Activated T-cell treated with anti-CD3 and anti-CD28 coated beads for 4 hours (primary cell): ENCODE results near the gene NCAN.
"Not testable (repeated sequence)": the region's sequence is repeated elsewhere in the genome, so short reads cannot be mapped to it uniquely, and the experiment has no call there.

Experiments used
- DNase-seq: peaks from one replicate; pipeline ENCODE4 v3.0.0-alpha.2; 2020

The NCAN gene

GRCh38 chr19:19226204-19226603 lies 14.4 kb downstream of the NCAN start:
- DNase-seq, result no peak

DNA sequence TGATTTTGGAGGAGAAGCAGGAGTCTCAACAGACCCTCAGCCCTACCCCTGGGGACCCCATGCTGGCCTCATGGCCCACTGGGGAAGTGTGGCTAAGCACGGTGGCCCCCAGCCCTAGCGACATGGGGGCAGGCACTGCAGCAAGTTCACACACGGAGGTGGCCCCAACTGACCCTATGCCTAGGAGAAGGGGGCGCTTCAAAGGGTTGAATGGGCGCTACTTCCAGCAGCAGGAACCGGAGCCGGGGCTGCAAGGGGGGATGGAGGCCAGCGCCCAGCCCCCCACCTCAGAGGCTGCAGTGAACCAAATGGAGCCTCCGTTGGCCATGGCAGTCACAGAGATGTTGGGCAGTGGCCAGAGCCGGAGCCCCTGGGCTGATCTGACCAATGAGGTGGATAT lies 14.9 kb downstream of the NCAN start:
- no peak for DNase-seq

DNA sequence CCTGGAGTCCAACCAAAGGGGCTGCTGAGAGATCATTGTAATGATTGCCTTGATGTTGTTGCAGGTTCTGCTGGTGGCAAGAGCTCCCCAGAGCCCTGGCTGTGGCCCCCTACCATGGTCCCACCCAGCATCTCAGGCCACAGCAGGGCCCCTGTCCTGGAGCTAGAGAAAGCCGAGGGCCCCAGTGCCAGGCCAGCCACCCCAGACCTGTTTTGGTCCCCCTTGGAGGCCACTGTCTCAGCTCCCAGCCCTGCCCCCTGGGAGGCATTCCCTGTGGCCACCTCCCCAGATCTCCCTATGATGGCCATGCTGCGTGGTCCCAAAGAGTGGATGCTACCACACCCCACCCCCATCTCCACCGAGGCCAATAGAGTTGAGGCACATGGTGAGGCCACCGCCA lies 15.5 kb downstream of the NCAN start:
- no peak for DNase-seq

DNA sequence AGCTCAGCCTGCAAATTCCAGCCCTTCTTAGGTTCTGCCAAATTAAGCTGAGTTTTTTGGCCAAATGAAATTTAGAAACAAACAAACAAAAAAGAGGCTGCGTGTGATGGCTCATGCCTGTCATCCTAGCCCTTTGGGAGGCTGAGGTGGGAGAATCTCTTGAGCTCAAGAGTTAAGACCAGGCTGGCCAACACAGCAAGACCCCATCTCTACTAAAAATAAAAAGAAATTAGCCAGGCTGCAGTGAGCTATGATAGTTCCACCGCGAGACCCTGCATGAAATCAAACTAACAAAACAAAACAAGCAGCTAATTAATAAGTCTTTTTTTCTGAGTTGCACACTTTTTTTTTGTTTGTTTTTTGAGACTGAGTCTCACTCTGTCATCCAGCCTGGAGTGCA lies 17.9 kb downstream of the NCAN start:
- no peak for DNase-seq

- no peak for DNase-seq
These were observed 19.2 kb downstream of the NCAN start for GRCh38 chr19:19230999-19231398.

GRCh38 chr19:19232261-19232721 lies 20.5 kb downstream of the NCAN start:
- DNase-seq, result no peak

DNA sequence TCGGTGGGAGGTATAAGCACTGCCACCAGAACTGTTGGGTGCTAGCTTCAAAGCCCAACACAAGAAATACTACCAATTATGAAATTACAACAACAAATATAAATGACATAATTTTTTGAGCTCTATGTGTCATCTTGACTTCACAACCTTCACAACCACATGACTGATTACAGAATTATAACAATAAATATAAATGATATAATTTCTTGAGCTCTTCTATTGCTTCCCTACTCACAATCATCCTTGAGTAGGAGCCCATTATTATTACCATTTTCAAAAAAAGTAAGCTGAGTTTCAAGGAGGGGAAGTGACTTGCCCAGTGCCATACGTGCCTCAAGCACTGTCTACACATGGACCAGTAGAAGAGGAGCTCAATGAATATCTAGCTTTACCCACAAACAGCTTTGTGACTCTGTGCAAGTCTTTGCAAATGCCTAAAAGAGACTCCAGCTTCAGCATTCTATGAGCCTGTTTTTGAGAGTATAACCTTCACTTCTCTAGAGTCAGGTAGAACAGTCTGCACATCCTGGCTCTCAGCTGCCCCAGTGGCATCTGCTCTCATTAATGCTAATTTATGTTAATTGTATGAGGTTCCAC lies 22.6 kb downstream of the NCAN start:
- DNase-seq, result no peak

GRCh38 chr19:19236173-19236572 lies 24.4 kb downstream of the NCAN start:
- DNase-seq, result no peak

GRCh38 chr19:19238126-19238894 lies 26.6 kb downstream of the NCAN start:
- no peak for DNase-seq

DNA sequence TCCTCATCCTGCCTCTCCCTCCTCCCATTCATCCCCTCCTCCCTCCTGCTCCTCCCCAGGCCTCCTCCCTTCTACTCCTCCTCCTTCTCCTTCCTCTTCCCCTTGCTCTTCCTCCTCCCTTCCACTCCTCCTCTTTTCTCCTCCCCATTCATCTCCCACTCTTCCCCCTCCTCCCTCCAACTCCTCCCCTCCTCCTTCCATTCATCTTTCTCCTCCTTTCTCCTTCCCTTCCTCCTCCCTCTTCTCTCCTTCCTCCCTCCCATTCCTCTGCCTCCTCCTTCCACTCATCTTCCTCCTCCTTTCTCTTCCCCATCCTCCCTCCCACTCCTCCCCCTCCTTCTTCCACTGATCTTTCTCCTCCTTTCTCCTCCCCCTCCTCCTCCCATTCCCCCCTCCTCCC lies 27.9 kb downstream of the NCAN start:
- no peak for DNase-seq

DNA sequence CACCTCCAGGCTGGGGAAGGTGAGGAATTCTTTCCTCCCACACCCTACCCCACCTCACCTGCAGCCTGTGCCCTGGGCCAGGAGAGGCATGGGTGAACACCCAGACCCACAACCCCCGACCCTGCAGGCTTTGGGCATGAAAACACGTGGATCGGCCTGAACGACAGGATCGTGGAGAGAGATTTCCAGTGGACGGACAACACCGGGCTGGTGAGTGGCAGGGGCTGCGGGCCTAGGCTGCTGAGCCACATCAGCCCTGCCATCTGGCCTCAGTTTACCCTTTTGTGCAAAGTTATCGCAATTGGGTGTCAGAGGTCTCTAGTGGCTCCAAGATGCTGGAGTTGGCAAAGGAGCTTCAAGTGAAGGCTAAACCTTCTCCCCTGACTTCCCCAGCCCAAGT lies 28.7 kb downstream of the NCAN start:
- no peak for DNase-seq

DNA sequence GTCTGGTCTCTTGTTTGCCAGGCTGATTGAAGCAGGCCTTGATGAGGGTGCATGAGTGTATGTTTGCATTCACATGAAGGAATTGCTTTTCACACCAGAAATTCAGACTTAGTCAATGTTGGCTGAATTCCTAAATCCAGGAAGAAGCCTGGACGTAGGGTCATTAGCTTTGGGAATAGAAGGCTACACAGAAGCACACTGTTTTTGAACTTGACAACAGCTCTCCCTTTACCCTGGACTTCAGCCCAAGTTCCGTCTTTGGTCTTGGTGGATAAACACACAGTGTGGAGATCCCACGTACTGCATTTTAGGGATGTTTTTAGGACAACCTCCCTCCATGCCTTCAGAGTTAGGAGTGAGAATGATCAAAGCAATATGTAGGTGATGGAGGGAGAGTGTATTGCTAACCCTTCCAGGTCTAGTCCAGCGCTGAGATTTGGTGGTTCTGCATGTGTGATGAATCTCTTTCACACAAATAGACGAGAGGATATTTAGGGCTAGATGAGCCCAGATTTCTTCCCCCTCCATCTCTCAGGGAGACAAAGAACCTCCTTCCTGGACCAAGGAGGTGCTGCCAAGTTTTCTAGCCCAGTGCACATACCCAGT lies 38.5 kb downstream of the NCAN start:
- no peak for DNase-seq

DNA sequence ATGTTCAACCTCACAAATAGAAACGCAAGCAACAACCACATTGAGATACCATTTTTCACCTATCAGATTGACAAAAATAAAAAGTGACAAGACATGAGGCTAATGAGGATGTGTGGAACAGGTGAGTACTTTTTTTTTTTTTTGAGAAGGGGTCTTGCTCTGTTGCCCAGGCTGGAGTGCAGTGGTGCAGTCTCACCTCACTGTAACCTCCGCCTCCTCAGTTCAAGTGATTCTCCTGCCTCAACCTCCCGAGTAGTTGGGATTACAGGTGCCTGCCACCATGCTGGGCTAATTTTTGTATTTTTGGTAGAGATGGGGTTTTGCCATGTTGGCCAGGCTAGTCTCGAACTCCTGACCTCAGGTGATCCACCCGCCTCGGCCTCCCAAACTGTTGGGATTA lies 41.7 kb downstream of the NCAN start:
- not testable (repeated sequence) for DNase-seq

DNA sequence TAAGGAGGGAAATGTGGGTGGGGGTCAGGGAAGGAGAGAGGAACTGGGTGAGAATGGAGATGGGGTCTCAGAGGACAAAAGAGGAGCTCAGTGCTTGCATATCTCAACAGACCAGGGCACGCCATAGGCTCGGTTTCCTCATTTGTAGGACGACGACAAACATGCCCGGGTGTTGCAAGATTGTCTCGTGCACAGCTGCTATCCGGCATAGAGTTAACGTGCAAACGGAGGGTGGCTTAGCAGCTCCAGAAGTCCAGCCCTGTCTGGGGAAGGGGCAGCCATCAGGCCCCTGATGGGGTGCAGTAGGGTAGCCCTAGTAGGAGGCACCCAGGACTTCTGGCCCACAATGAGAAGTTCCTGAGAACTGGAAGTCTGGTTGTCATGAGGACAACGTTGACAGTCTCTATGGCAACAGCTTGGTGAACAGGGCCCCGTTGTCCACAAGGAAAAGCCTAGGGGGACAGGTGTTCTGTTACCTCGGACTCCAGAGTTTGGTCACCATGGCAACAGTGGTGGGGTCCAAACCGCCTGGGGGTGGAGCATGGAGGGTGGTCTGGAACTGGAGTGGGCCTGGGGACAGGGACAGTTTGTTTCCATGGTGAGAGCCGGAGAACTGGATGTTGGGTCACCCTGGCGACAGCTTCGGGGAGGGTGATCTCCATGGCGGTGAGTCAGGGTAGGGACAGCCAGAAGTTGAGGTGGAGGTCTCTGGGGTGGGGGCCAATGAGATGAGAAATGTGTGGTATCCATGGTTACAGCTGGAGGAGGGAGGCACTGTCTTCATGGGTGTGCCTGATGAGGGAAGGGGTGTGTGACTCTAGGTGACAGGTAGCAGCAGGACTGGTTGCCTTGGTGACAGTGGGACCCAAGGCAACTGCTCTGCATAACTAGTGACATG lies 44.6 kb downstream of the NCAN start:
- no peak for DNase-seq

- no peak for DNase-seq
These were observed 45.4 kb downstream of the NCAN start for GRCh38 chr19:19257137-19257536.

DNA sequence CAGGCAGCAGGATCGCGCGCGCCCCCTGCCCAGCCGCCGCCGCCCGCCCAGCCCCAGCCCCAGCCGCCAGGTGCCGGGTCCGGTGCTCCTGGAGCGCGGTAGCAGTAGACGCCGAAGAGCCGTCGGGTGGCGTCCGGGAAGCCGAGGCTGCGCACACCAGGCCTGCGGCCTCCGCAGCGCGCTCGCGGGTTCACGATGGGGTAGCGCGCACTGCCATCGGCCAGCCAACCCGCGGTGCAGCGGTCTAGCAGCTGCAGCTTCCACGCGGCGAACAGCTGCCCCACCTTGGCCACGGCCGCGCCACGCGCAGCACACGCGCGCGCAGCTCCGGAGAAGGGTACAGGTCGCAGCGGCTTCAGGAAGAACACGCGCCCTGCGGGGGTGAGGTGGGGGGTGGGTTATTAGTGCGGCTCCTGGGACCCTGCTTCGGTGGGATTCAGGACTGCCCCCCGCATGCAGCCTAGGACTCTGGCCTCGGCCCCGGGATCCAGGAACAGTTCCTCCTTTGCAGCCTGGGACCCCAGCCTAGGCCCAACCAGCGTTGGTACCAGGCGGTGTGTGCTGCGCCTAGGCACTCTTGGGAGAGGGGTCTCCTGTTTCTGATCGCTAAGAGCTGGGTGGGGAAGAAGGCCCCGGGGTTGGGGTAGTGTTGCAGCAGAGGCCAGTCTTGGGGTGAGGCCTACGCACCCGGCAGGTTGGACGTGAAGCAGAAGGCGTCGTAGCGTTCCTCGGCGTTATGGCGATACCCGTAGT lies 46.3 kb downstream of the NCAN start:
- DNase-seq, result no peak

DNA sequence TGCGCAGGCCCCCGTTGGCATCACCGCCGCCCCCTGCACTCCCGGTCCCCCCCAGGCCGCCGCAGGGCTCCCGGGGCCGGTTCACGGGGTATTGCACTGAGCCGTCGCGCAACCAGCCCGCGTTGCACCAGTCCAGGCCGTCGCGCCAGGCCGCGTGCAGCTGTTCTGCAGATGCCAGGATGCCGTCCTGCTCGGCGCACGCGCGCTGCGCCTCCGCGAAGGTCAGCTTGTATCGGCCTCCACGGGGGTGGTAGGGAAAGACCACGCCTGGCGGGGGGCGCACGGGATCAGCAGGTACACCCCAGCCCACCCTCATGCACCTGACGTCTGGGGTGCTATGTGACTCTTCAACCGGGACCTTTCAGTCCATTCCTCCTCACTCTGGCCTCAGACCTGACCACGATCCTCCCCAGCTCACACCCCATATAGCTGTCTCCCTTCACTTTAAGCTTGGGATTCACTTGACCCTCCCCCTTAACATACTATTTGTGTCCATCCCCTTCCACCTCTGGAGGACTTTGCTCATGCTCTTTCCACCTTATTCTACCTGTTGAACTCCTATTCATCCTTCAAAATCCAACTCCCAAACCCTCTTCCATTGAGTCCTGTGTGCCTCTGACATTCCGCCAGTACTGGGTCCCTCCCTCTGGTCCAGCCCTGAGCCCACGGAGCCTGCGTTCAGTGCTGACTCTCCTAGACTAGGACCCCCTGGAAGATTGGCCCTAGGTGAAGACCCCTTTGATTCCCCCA lies 47.0 kb downstream of the NCAN start:
- DNase-seq, result no peak

- no peak for DNase-seq
These were observed 48.0 kb downstream of the NCAN start for GRCh38 chr19:19259741-19260140.

DNA sequence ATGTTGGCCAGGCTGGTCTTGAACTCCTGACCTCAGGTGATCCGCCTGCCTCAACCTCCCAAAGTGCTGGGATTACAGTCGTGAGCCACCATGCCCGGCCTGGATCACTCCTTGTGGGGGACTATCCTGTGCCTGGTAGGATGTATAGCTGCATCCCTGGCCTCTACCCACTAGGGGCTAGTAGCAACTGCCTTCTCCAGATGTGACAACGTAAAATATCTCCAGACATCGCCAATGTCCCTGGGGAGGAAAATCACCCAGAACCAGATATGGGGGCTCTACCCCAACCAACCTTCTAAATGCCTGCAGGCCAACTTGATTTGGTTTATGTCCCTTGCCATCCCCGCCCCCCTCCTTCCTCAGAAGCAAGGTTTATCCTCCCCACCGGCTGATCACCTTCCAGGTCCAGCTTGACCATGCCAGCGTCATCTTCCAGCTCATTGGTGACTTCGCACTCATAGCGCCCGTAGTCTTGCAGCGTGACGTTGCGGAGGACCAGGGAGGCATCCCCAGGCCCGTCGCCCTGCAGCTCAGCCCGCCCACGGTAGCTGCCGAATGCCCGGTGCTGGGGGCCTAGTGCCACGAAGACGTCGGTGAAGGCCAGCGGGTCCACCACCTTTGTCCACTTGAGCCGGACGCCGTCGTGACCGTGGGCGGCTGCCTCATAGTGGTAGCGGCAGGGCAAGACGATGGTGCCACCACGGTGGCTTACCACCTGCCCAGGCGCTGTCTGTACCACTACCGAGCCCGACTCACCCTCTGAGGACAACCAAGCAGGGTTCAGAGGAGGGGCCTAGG lies 48.9 kb downstream of the NCAN start:
- no peak for DNase-seq

DNA sequence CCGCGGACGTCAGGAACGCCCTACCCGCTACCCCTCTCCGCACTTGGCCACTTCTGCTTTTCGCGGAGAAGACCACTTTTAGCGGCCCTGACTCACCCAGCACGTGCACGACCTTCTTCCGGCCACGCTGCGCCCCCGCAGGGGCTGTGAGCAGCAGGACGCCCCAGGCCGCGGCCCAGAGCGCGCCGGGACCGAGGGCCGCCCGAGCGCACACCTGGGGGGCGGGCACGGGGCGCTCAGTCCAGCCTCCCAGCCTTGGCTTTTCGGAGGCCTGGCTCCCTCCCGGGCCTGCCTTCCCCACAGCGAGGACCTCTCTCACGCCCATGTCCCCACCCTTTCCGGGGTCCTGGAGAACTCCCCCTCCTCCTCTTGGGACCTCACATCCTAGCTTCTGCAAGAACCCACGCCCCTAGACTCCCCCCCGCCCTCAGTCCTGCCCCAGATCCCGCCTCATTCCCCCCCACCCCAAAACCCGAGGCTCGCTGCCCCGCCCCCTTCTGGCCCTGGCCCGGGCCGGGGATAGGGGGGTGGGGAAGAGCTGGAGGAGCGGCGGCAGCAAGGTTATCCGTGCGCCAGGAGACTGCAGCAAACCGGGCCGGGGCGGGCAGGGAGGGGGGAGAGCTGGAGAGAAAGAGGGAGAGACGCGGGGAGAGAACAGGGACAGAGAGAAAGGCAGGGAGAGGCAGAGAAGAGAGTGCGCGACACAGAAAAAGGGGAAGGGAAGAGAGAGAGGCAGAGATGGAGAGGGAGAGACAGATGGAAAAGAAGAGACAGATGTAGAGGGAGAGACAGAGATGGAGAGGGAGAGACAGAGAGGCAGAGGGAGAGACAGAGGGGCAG lies 49.8 kb downstream of the NCAN start:
- DNase-seq, result no peak
